Stimulated activated CD4-positive, alpha-beta T cell treated with anti-CD3 and anti-CD28 coated beads, TNF-alpha, amount 100 ng/mL, for 24 hours (primary cell): ENCODE measurements around the gene COL2A1.
A peak's percentile ranks its signal among the peaks of the same experiment; 100 is the strongest.

Experiments used
- DNase-seq, 3 experiments: peaks; one replicate each; pipeline ENCODE4 v3.0.0-alpha.2; 2020; ENCODE audit warnings: low read depth in 3 of 3

Gene COL2A1

GRCh38 chr12:47945341-47945728 lies 58.9 kb downstream of the COL2A1 start:
- DNase-seq = no peak

GRCh38 chr12:47944685-47945340 lies 59.5 kb downstream of the COL2A1 start:
- no peak for DNase-seq

GRCh38 chr12:47943623-47944340 lies 60.5 kb downstream of the COL2A1 start:
- DNase-seq = no peak

- DNase-seq = no peak
Measured at GRCh38 chr12:47942614-47943225, 61.6 kb downstream of the COL2A1 start.

GRCh38 chr12:47941871-47942613 lies 62.2 kb downstream of the COL2A1 start:
- peak in 1 of 3 experiments; percentile 33 for DNase-seq

- no peak for DNase-seq
Measured at GRCh38 chr12:47941475-47941780, 62.8 kb downstream of the COL2A1 start.

GRCh38 chr12:47940773-47941474 lies 63.4 kb downstream of the COL2A1 start:
- no peak for DNase-seq

GRCh38 chr12:47939009-47939601 lies 65.2 kb downstream of the COL2A1 start:
- no peak for DNase-seq

- no peak for DNase-seq
Measured at GRCh38 chr12:47938594-47938993, 65.7 kb downstream of the COL2A1 start.

- no peak for DNase-seq
Measured at GRCh38 chr12:47938093-47938492, 66.2 kb downstream of the COL2A1 start.

- no peak for DNase-seq
Measured at GRCh38 chr12:47935184-47935583, 69.1 kb downstream of the COL2A1 start.

- no peak for DNase-seq
Measured at GRCh38 chr12:47931187-47931586, 73.1 kb downstream of the COL2A1 start.

GRCh38 chr12:47930634-47931033 lies 73.6 kb downstream of the COL2A1 start:
- DNase-seq = no peak

- no peak for DNase-seq
Measured at GRCh38 chr12:47927346-47927745, 76.9 kb downstream of the COL2A1 start.
